Stimulated activated CD4-positive, alpha-beta T cell treated with anti-CD3 and anti-CD28 coated beads, Interleukin-15, amount 100 ng/mL, for 24 hours (primary cell): ENCODE data around the gene RRN3.
"Not testable (repeated sequence)": the region's sequence is repeated elsewhere in the genome, so short reads cannot be mapped to it uniquely, and the experiment has no call there.

Experiments used
- DNase-seq: peaks from one replicate; pipeline ENCODE4 v3.0.0-alpha.2; 2020

RRN3 gene

GRCh38 chr16:15093955-15094827 is at the start of gene RRN3:
Gene RRN3 (minus strand): TSS chr16:15094272. CDS start chr16:15094233, 39 bp downstream.
- peak; percentile 92 for DNase-seq

GRCh38 chr16:15143601-15144091 is 49.6 kb upstream of the RRN3 start:
- not testable (repeated sequence) for DNase-seq

GRCh38 chr16:15142891-15143600 is 49.0 kb upstream of the RRN3 start:
- not testable (repeated sequence) for DNase-seq

GRCh38 chr16:15142107-15142890 is 48.2 kb upstream of the RRN3 start:
- not testable (repeated sequence) for DNase-seq

GRCh38 chr16:15141586-15141985 is 47.5 kb upstream of the RRN3 start:
- DNase-seq = no peak

GRCh38 chr16:15140444-15141365 is 46.6 kb upstream of the RRN3 start:
- not testable (repeated sequence) for DNase-seq

GRCh38 chr16:15137514-15137913 is 43.4 kb upstream of the RRN3 start:
- DNase-seq = not testable (repeated sequence)

GRCh38 chr16:15135483-15136360 is 41.6 kb upstream of the RRN3 start:
- not testable (repeated sequence) for DNase-seq

GRCh38 chr16:15134752-15135482 is 40.8 kb upstream of the RRN3 start:
- DNase-seq = not testable (repeated sequence)

- DNase-seq = not testable (repeated sequence)
Measured at GRCh38 chr16:15133554-15133953, 39.5 kb upstream of the RRN3 start.

- DNase-seq = not testable (repeated sequence)
Measured at GRCh38 chr16:15132719-15133428, 38.8 kb upstream of the RRN3 start.

- DNase-seq = not testable (repeated sequence)
Measured at GRCh38 chr16:15130943-15131700, 37.0 kb upstream of the RRN3 start.

- not testable (repeated sequence) for DNase-seq
Measured at GRCh38 chr16:15130256-15130932, 36.3 kb upstream of the RRN3 start.

- DNase-seq = not testable (repeated sequence)
Measured at GRCh38 chr16:15127641-15128425, 33.8 kb upstream of the RRN3 start.

GRCh38 chr16:15100372-15100987 is 6.4 kb upstream of the RRN3 start:
- not testable (repeated sequence) for DNase-seq

- not testable (repeated sequence) for DNase-seq
Measured at GRCh38 chr16:15099366-15099909, 5.4 kb upstream of the RRN3 start.
